ENCODE measurements around the gene OSBPL5. TPM values are rescaled to one million over a fixed set of nuclear protein-coding genes. Genes with fewer than 3 reads are reported as not detected.

Gene OSBPL5
- polyA plus RNA-seq, 2 of the 4 experiments (the other 2 are of a cell fraction) = 1.6 to 4.6 TPM

GRCh38 chr11:3051196-3052108, 113.7 kb downstream of the OSBPL5 start:
- H3K27ac ChIP-seq = no peak overlapping the region; a peak in 1 of 6 replicates
- FAIRE-seq = no peak
- no peak overlapping the region for H3K4me3 ChIP-seq
- ChIA-PET POLR2A (interaction anchor here (0.8 kb wide), 1 partner anchor 328 kb away, joined by 3 read pairs; the partner anchor contains the start of gene ZNF195), CTCF (interaction anchor here (0.6 to 11.1 kb wide), 5 partner anchors 14 to 165 kb away, joined by 3 to 116 read pairs (median 3); no protein-coding TSS in a partner anchor)
- H3K4me2 ChIP-seq = no peak overlapping the region
- peaks cover 50% of the 10 kb centered on the region for H3K4me1 ChIP-seq
- no peaks in the 10 kb centered on the region for H3K9me3 ChIP-seq
- TF ChIP-seq KDM5A (IDR thresholded peaks at IDR 0.05) = no peak
- TF ChIP-seq FOSB (CRISPR knock-in tag; IDR thresholded peaks at IDR 0.05) = no peak
- no peak for TF ChIP-seq GATA3 (IDR thresholded peaks at IDR 0.05; ENCODE audit: borderline replicate concordance)
- no peak for TF ChIP-seq HES2 (IDR thresholded peaks at IDR 0.05)
- no peak for TF ChIP-seq SMC3 (IDR thresholded peaks at IDR 0.05)
- TF ChIP-seq TFCP2L1 (CRISPR knock-in tag; IDR thresholded peaks at IDR 0.05) = no peak
- no peak for TF ChIP-seq FOSL2 (IDR thresholded peaks at IDR 0.05)
- no peak for TF ChIP-seq FOSL2 (CRISPR knock-in tag; IDR thresholded peaks at IDR 0.05)
- no peak for TF ChIP-seq ZC3H11A (IDR thresholded peaks at IDR 0.05)
- TF ChIP-seq TP53 (CRISPR knock-in tag; IDR thresholded peaks at IDR 0.05) = no peak
- TF ChIP-seq EHMT2 (IDR thresholded peaks at IDR 0.05; ENCODE audit: low read depth) = no peak
- TF ChIP-seq NFE2L2 (conservative IDR thresholded peaks at IDR 0.05; ENCODE audit: low read length) = no peak
- TF ChIP-seq SREBF2 (IDR thresholded peaks at IDR 0.05) = no peak
- no peak for TF ChIP-seq POLR2AphosphoS2 (conservative IDR thresholded peaks at IDR 0.05; ENCODE audit: low read length)
- no peak for TF ChIP-seq MAX (IDR thresholded peaks at IDR 0.05)
- TF ChIP-seq ELK1 (IDR thresholded peaks at IDR 0.05; ENCODE audit: low read depth, low read length) = no peak
- DNase-seq (ENCODE audit: low read depth in 1 of 2, low spot score in 1 of 2) = no peak
- no peak for ATAC-seq
- WGBS (ENCODE audit: missing lambda C conversion rate) = 87% methylated on average over 12 of the region's 13 CpGs

- peak overlapping the region; percentile 38 to 79; a peak in 4 of 6 replicates for H3K27ac ChIP-seq
- ChIA-PET POLR2A (interaction anchor here (0.5 to 0.8 kb wide), 2 partner anchors 137 to 329 kb away, joined by 3 read pairs; partner anchors contain the start of gene ZNF195), CTCF (interaction anchor here (0.6 to 11.1 kb wide), 9 partner anchors 8 to 362 kb away, joined by 3 to 116 read pairs (median 3); no protein-coding TSS in a partner anchor)
- no peaks in the 10 kb centered on the region for H3K9me3 ChIP-seq
- TF ChIP-seq RCOR1 (IDR thresholded peaks at IDR 0.05; ENCODE audit: low read depth, low read length) (no peak), TFCP2L1 (CRISPR knock-in tag; IDR thresholded peaks at IDR 0.05) (no peak), HMGXB4 (CRISPR knock-in tag; IDR thresholded peaks at IDR 0.05; ENCODE audit: borderline replicate concordance) (no peak), MAZ (IDR thresholded peaks at IDR 0.05; ENCODE audit: borderline replicate concordance, low read depth, low read length) (no peak), JUN (IDR thresholded peaks at IDR 0.05) (no peak), BCL3 (IDR thresholded peaks at IDR 0.05) (no peak), RNF2 (IDR thresholded peaks at IDR 0.05; ENCODE audit: borderline replicate concordance, low read depth) (no peak), PHF8 (IDR thresholded peaks at IDR 0.05; ENCODE audit: borderline replicate concordance, low read depth) (no peak), RFX5 (IDR thresholded peaks at IDR 0.05) (no peak), NFE2L2 (conservative IDR thresholded peaks at IDR 0.05; ENCODE audit: low read length) (no peak), E2F6 (IDR thresholded peaks at IDR 0.05; ENCODE audit: borderline replicate concordance, low read depth) (no peak), PBX3 (IDR thresholded peaks at IDR 0.05) (no peak)
- peak overlapping the region; percentile 65 for H3K4me2 ChIP-seq
- peaks cover 44% of the 10 kb centered on the region for H3K4me1 ChIP-seq
- no peak overlapping the region for H3K4me3 ChIP-seq
- no peak for DNase-seq (ENCODE audit: low read depth in 1 of 2, low spot score in 1 of 2)
- peak in 1 of 2 experiments; percentile 3; a peak in 3 of 6 replicates for ATAC-seq
- 96% methylated on average over 16 of the region's 18 CpGs for WGBS (ENCODE audit: missing lambda C conversion rate)
- FAIRE-seq = no peak
Measured at GRCh38 chr11:3050386-3051195, 114.5 kb downstream of the OSBPL5 start.
